C4-2B (cell line): ENCODE data around the gene FNDC10.

ENCODE experiments used
- ZFX ChIP-seq: fragments of 450-650 bp; IDR thresholded peaks from 2 replicates; pipeline ENCODE4 v1.6.1; 2017
- TF ChIP-seq, protein P1 (sequence below): fragments of 450-650 bp; conservative IDR thresholded peaks from 2 replicates; pipeline ENCODE4 v1.5.1; 2017; ENCODE audit warnings: mild to moderate bottlenecking

- TF ChIP-seq, protein P1, sequence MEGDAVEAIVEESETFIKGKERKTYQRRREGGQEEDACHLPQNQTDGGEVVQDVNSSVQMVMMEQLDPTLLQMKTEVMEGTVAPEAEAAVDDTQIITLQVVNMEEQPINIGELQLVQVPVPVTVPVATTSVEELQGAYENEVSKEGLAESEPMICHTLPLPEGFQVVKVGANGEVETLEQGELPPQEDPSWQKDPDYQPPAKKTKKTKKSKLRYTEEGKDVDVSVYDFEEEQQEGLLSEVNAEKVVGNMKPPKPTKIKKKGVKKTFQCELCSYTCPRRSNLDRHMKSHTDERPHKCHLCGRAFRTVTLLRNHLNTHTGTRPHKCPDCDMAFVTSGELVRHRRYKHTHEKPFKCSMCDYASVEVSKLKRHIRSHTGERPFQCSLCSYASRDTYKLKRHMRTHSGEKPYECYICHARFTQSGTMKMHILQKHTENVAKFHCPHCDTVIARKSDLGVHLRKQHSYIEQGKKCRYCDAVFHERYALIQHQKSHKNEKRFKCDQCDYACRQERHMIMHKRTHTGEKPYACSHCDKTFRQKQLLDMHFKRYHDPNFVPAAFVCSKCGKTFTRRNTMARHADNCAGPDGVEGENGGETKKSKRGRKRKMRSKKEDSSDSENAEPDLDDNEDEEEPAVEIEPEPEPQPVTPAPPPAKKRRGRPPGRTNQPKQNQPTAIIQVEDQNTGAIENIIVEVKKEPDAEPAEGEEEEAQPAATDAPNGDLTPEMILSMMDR, result no peak
- TF ChIP-seq ZFX, result no peak
Measured at GRCh38 chr1:1554926-1555915, 44.7 kb downstream of the FNDC10 start.
